ENCODE data around the gene FBXL7.
A peak's percentile ranks its signal among the peaks of the same experiment; 100 is the strongest.

FBXL7 gene

GRCh38 chr5:15669826-15670225, 169.8 kb downstream of the FBXL7 start:
- DNase-seq (ENCODE audit: low read depth): no peak

- DNase-seq (ENCODE audit: low read depth): no peak
These were observed 174.7 kb downstream of the FBXL7 start for GRCh38 chr5:15674716-15675115.

- DNase-seq (ENCODE audit: low read depth): no peak
These were observed 176.6 kb downstream of the FBXL7 start for GRCh38 chr5:15676591-15676990.

- no peak for DNase-seq (ENCODE audit: low read depth)
These were observed 179.2 kb downstream of the FBXL7 start for GRCh38 chr5:15679161-15679560.

- no peak for DNase-seq (ENCODE audit: low read depth)
These were observed 180.5 kb downstream of the FBXL7 start for GRCh38 chr5:15680455-15680854.

- DNase-seq (ENCODE audit: low read depth): no peak
These were observed 182.1 kb downstream of the FBXL7 start for GRCh38 chr5:15682122-15682521.

GRCh38 chr5:15682566-15682965, 182.6 kb downstream of the FBXL7 start:
- no peak for DNase-seq (ENCODE audit: low read depth)

- DNase-seq (ENCODE audit: low read depth): no peak
These were observed 183.4 kb downstream of the FBXL7 start for GRCh38 chr5:15683332-15683731.

GRCh38 chr5:15687401-15687800, 187.4 kb downstream of the FBXL7 start:
- DNase-seq (ENCODE audit: low read depth): no peak

- no peak for DNase-seq (ENCODE audit: low read depth)
These were observed 189.9 kb downstream of the FBXL7 start for GRCh38 chr5:15689836-15690235.

GRCh38 chr5:15690611-15691010, 190.6 kb downstream of the FBXL7 start:
- DNase-seq (ENCODE audit: low read depth): no peak

- DNase-seq (ENCODE audit: low read depth): peak; percentile 83
These were observed 191.5 kb downstream of the FBXL7 start for GRCh38 chr5:15691521-15691920.

GRCh38 chr5:15692706-15693381, 192.9 kb downstream of the FBXL7 start:
- no peak for DNase-seq (ENCODE audit: low read depth)

GRCh38 chr5:15693382-15693728, 193.4 kb downstream of the FBXL7 start:
- DNase-seq (ENCODE audit: low read depth): no peak

- no peak for DNase-seq (ENCODE audit: low read depth)
These were observed 194.0 kb downstream of the FBXL7 start for GRCh38 chr5:15693933-15694332.

GRCh38 chr5:15694696-15695214, 194.8 kb downstream of the FBXL7 start:
- peak; percentile 60 for DNase-seq (ENCODE audit: low read depth)

GRCh38 chr5:15695215-15695731, 195.3 kb downstream of the FBXL7 start:
- no peak for DNase-seq (ENCODE audit: low read depth)

- no peak for DNase-seq (ENCODE audit: low read depth)
These were observed 200.4 kb downstream of the FBXL7 start for GRCh38 chr5:15700373-15700772.

GRCh38 chr5:15702102-15702501, 202.1 kb downstream of the FBXL7 start:
- DNase-seq (ENCODE audit: low read depth): no peak

GRCh38 chr5:15703901-15704300, 203.9 kb downstream of the FBXL7 start:
- no peak for DNase-seq (ENCODE audit: low read depth)

- DNase-seq (ENCODE audit: low read depth): no peak
These were observed 204.5 kb downstream of the FBXL7 start for GRCh38 chr5:15704397-15704947.

- DNase-seq (ENCODE audit: low read depth): no peak
These were observed 207.7 kb downstream of the FBXL7 start for GRCh38 chr5:15707631-15708030.

GRCh38 chr5:15711892-15712291, 211.9 kb downstream of the FBXL7 start:
- DNase-seq (ENCODE audit: low read depth): no peak

GRCh38 chr5:15715535-15715934, 215.6 kb downstream of the FBXL7 start:
- no peak for DNase-seq (ENCODE audit: low read depth)

All from fibroblast of the conjunctiva (primary cell).